CD4-positive, alpha-beta T cell treated with Interleukin-10 for 1 hour (primary cell): ENCODE data around the gene L3MBTL2.
A peak's percentile ranks its signal among the peaks of the same experiment; 100 is the strongest.
"Not testable (repeated sequence)": the region's sequence is repeated elsewhere in the genome, so short reads cannot be mapped to it uniquely, and the experiment has no call there.

Source experiments
- DNase-seq: peaks from one replicate; pipeline ENCODE4 v3.0.0-alpha.2; 2020

The L3MBTL2 gene

GRCh38 chr22:41204992-41205900, at the start of gene L3MBTL2:
L3MBTL2 (plus strand) TSS chr22:41205312; CDS start chr22:41205363, 51 bp downstream.
- DNase-seq = peak; percentile 99

- no peak for DNase-seq
Observed at GRCh38 chr22:41157083-41157482, 48.0 kb upstream of the L3MBTL2 start.

- DNase-seq = no peak
Observed at GRCh38 chr22:41169157-41169556, 36.0 kb upstream of the L3MBTL2 start.

DNA sequence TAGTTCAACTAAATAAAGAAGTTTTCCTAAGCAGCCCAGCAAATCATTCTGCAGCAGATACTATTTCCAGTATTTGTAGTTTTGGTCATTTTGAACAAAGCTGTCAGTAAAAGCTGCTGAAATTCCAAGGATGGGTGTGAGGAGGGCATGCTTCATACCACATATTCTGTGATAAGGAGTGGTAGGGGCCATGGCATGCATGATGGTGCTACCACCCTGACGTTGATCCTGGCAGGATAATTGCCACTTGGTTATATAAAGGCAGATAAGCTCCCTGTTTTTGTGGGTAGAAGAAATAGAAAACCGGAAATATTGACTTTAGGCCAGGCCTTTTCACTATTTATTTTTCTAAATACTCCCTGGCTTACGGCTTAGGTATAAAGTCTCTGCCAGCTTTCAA, 33.1 kb upstream of the L3MBTL2 start:
- DNase-seq = no peak

DNA sequence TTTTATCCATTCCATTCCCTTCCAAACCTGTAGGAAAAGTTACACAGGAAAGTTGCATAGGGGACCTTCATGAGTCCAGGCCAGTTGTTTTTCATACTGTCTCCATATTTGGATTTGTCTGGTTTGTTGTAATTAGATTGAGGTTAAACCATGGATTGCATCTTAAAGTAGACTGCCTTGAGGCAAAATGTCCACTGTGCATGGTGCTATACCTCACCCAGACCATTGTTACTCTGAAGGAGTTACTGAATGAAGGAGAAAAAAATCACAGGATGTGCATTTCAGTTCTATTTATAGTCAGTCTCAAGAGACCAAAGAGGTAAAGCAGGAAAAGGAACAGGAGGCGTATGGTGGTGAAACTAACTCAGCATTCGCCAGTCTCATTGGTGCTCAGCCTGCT, 29.6 kb upstream of the L3MBTL2 start:
- DNase-seq = no peak

- DNase-seq = no peak
Observed at GRCh38 chr22:41177040-41177621, 28.0 kb upstream of the L3MBTL2 start.

- DNase-seq = no peak
Observed at GRCh38 chr22:41177622-41178424, 27.3 kb upstream of the L3MBTL2 start.

- no peak for DNase-seq
Observed at GRCh38 chr22:41178425-41178975, 26.6 kb upstream of the L3MBTL2 start.

GRCh38 chr22:41180362-41180761, 24.8 kb upstream of the L3MBTL2 start:
- not testable (repeated sequence) for DNase-seq

GRCh38 chr22:41180926-41181325, 24.2 kb upstream of the L3MBTL2 start:
- DNase-seq = no peak

- no peak for DNase-seq
Observed at GRCh38 chr22:41181349-41182241, 23.5 kb upstream of the L3MBTL2 start.

DNA sequence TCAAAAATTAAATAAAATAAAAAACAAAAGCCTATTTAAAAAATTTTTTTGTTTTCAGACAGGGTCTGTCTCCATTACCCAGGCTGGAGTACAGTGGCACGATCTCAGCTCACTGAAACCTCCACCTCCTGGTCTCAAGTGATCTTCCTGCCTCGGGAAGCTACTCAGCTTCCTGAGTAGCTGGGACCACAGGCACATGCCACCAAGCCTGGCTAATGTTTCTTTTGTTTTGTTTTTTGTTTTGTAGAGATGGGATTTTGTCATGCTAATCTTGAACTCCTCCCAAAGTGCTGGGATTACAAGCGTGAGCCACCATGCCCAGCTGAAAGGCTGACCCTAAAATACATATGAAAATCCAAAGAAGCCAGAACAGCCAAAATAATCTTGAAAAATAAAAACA, 20.4 kb upstream of the L3MBTL2 start:
- DNase-seq = no peak

- DNase-seq = no peak
Observed at GRCh38 chr22:41191467-41191866, 13.6 kb upstream of the L3MBTL2 start.

GRCh38 chr22:41193829-41194228, 11.3 kb upstream of the L3MBTL2 start:
- DNase-seq = no peak

GRCh38 chr22:41197038-41197972, 7.8 kb upstream of the L3MBTL2 start:
- DNase-seq = peak; percentile 83

- DNase-seq = peak; percentile 52
Observed at GRCh38 chr22:41198027-41198580, 7.0 kb upstream of the L3MBTL2 start.

DNA sequence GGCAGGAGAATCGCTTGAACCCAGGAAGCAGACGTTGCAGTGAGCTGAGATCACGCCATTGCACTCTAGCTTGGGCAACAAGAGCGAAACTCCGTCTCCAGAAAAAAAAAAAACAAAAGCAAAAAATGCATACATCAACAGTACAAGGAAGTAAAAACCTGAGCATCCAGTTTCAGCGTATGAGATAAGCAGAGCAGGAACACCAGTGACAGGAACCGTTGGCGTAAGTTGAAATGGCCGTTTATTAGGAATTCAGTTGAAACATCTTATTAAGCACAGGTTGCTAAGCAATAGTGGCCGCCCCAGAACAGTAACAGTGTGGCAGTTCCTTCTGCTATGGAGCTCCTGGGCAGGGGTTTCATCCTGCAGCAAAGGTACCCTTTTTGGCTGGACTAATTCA, 4.0 kb upstream of the L3MBTL2 start:
- DNase-seq = no peak

GRCh38 chr22:41203118-41203517, 2.0 kb upstream of the L3MBTL2 start:
- DNase-seq = no peak

DNA sequence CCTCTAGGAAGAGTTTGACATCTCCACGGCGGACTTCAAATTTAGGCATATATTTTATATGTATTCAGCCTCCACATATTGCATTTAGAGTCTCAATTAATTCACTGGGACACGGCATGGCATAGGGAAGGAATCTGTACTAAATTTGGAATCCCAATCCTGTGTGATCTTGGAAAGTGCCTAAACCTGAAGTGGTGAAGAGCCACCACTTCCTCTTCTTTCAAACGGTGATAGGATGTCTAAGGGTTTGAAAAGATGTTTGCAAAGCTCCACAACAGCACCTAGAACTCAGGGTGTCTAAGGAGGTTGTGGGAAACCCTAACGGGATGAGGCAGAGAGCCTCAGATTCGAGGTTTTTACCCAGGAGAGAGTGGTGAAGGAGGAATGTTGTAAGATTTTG, 1.0 kb upstream of the L3MBTL2 start:
- no peak for DNase-seq

- DNase-seq = no peak
Observed at GRCh38 chr22:41206719-41207118, 1.6 kb downstream of the L3MBTL2 start.

GRCh38 chr22:41215409-41215808, 10.3 kb downstream of the L3MBTL2 start:
- no peak for DNase-seq
